T follicular helper cell (primary cell): ENCODE data around the gene RDM1.
A peak's percentile ranks its signal among the peaks of the same experiment; 100 is the strongest.
"Not testable (repeated sequence)": the region's sequence is repeated elsewhere in the genome, so short reads cannot be mapped to it uniquely, and the experiment has no call there.

Source experiments
- DNase-seq: peaks from one replicate; pipeline ENCODE4 v3.0.0-alpha.2; 2020; ENCODE audit warnings: low read depth
- total RNA-seq, 2 experiments: gene quantifications; one replicate each; lab custom pipeline; 2026; lab: John Stamatoyannopoulos, UW

Gene RDM1, protein sequence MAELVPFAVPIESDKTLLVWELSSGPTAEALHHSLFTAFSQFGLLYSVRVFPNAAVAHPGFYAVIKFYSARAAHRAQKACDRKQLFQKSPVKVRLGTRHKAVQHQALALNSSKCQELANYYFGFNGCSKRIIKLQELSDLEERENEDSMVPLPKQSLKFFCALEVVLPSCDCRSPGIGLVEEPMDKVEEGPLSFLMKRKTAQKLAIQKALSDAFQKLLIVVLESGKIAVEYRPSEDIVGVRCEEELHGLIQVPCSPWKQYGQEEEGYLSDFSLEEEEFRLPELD
- total RNA-seq = 0 to 0.18 reads per million in 2 experiments

DNA sequence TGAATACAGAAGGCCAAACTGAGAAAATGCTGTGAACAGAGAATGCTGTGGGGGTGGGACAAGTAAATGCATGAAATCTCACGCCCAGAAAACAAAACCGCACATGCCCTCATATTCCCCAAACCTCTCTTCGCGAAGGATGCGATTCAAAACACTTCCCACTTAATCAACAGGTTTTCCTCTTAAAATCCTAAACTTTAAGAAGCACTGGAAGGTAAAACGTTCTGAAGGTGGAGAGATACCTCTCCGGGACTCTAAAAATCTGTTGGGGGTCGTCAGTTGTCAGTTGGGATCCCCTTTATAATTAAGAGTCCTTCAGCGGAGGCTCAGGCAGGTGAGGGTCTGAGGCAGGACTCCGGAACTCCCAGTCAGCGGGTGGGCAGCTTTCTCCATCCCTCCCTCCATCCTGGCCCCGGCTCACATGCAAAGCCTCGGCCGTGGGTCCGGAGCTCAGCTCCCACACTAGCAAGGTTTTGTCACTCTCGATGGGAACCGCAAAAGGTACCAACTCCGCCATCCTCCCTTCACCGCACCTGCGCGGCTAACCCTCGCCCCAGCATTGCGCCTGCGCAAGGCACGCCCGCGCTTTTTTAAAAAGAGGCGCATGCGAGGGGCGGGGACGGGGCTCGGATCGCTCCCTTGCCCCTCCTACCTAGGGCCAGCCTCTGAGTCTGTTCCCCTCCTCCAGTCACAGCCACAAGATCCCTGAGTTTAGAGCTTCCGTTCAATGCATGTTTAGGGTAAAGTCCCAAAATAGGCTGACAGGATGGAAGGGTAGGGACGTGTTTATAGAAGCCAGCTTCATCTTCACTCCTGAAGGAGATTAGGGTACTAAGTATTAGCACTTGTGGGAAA lies at the start of gene RDM1:
Gene RDM1 (minus strand): TSS at position 563 of the 855 bp plus-strand sequence. CDS start 46 bp downstream, at position 517.
- peak; percentile 47 for DNase-seq

- no peak for DNase-seq
Measured at GRCh38 chr17:35978346-35978745, 47.8 kb upstream of the RDM1 start.

DNA sequence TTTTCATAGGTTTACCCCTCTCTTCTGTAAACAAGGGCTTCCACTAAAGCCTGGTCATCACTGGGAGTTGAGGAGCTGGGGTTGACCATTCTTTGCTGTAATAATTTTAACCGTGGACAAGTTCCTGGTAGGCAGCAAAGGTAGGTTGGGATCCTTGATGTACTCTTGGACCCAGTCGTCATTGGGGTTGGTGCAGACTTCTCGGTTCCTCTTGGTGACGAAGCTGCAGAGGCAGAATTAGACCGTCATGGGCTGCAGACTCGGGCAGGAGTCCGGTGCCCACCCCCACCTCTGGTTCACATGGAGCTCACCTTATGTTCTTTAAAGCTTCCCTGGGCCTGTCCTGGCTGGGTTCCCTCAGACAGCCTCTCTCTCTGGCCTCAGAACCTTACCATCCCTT lies 46.9 kb upstream of the RDM1 start:
- DNase-seq = no peak

DNA sequence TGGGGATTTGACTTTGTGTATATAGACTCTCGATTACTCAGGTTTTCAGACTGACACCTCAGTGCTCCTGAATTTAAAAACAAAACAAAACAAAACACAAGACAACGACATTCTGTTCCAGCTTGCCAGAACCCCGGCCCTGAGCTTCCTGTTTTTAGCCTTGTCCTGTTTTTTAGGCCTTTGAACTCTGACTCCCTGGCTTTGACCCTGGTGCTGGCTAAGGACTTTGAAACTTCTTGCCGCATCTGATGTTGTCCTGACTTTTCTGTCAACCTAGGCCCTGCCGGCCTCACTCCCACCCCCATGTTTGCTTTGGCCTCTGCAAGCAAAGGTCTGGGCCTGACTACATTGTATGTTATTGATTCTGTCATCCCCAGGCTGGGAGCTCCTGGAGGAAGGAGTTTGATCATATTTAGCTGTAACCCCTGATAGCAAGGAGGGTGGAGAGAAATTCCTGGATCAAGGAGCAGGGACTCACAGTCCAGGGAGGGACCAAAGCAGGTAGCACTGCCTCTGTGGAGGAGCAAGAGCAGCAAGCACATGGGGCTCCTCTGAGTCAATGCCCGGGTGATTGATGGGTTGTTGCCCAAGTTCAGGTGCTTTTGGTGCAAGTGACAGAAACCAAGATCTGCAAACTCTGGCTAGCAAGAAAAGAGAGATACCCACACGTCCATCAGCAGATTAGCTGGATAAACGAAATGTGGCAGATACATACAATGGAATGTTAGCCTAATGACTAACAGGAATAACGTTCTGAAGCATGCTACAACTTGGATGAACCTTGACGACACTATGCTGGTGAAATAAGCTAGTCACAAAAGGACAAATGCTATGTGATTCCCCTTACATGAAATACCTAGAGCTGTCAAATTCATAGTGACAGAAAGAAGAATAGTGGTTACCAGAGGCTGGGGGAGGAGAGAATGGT lies 43.0 kb upstream of the RDM1 start:
- DNase-seq = no peak

- no peak for DNase-seq
Measured at GRCh38 chr17:35972945-35973332, 42.4 kb upstream of the RDM1 start.

GRCh38 chr17:35972535-35972934 lies 42.0 kb upstream of the RDM1 start:
- no peak for DNase-seq

DNA sequence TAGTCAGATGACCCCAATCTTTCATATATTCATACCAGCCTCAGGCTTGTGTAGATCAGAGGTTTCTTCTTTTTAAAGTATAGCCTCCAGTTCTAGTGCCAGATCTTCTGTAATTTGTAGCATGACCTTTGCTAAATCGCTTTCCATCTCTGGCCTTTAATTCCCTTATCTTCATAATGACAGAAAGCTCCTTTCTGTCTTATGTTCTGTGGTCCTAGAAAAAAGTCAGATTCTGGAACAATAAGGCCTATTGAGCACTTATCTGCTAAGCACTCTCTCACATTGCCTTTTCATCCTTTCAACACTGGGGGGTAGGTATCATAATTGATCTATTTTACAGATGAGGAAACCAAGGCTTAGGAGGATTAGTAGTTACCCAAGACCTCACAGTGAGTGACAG lies 41.5 kb upstream of the RDM1 start:
- DNase-seq = no peak

GRCh38 chr17:35969558-35970380 lies 39.2 kb upstream of the RDM1 start:
- DNase-seq = peak; percentile 43

DNA sequence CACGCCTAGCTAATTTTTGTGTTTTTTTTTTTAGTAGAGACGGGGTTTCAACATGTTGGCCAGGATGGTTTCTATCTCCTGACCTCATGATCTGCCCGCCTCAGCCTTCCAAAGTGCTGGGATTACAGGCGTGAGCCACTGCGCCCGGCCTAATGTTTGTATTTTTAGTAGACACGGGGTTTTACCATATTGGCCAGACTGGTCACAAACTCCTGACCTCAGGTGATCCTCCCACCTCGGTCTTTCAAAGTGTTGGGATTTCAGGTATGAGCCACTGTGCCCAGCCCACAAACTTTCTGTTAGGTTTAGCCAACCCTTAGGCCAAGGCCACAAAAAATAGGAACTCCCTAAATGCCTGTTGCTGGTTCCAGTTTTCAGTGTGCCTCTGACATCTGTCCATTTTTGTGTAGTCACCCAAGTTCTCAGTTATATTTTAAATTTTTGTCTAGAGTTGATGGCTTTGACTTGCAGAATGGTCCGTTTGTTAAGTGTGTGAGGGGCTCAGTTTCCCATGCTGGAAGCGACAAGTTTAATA lies 38.0 kb upstream of the RDM1 start:
- no peak for DNase-seq

GRCh38 chr17:35965272-35965671 lies 34.7 kb upstream of the RDM1 start:
- DNase-seq = no peak

DNA sequence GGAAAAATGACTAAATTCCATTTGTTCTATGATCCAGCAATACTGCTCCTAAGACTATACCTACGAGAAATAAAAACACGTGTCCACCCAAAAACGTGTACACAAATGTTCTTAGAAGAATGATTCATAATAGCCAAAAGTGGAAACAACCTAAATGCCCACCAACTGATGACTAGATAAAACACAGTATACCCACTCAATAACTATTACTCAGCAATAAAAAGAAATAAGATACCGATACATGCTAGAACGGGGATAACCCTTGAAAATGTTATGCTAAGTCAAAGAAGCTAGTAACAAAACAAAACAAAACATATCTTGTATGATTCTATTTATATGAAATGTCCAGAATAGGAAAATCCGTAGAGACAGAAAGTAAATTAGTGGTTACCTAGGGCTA lies 33.1 kb upstream of the RDM1 start:
- no peak for DNase-seq

- DNase-seq = no peak
Measured at GRCh38 chr17:35953720-35954119, 23.1 kb upstream of the RDM1 start.

DNA sequence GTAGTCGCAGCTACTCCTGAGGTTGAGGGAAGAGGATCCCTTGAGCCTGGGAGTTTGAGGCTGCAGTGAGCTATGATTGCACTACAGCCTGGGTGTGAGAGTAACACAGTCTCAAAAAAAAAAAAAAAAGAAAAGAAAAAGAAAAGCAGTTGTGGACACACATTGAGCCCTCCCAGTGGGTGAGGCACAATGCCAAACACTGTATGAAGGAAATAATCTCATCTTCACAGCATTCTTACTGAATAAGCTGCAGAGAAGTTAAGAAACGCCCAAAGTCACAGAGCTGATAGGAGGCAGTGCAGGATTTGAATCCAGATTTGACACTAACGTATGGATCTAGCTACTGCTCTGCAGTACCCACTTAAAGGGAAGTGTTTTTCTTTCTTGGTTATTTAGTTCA lies 18.8 kb upstream of the RDM1 start:
- no peak for DNase-seq

DNA sequence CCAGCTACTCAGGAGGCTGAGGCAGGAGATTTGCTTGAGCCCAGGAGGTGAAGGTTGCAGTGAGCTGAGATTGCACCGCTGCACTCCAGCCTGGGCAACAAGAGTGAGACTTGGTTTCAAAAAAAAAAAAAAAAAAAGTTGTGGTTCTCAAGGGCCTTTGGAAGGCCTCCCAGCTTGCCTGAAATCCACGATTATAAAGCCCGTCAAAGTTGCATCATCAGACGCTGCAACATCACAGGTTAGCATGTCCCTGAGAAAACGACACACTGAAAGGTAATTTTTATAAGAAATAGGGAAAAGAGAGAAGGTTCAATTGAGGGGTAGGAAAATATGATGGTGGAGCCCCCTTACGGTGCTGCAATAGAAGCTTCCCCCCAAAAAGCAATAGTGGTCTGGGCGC lies 17.5 kb upstream of the RDM1 start:
- no peak for DNase-seq

GRCh38 chr17:35947156-35947585 lies 16.6 kb upstream of the RDM1 start:
- DNase-seq = peak; percentile 6

DNA sequence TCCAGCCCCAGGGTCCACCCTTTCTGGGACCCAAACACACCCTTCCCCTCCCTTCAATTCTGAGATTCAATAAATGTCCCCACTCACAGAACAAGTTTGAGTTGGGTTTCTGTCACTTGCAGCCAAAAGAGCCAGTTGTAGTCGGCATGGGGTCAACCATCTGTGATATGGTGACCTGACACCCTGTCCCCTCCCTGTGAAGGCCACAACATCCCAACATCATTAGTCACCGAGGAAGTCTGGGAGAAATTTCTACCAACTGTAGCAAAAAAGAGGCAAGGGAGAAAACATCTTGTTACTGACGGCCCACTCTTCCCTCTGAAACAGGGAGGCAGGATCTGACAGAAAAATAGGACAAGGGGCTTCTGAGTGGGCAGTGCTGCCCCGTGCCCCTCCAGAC lies 13.6 kb upstream of the RDM1 start:
- DNase-seq = no peak

- no peak for DNase-seq
Measured at GRCh38 chr17:35943537-35943936, 13.0 kb upstream of the RDM1 start, which contains the start of gene LYZL6. Gene LYZL6, minus strand, starts transcription at chr17:35943713. Its CDS starts 4,357 bp downstream, at chr17:35939356.

GRCh38 chr17:35942588-35943186 lies 12.1 kb upstream of the RDM1 start:
- DNase-seq = no peak

DNA sequence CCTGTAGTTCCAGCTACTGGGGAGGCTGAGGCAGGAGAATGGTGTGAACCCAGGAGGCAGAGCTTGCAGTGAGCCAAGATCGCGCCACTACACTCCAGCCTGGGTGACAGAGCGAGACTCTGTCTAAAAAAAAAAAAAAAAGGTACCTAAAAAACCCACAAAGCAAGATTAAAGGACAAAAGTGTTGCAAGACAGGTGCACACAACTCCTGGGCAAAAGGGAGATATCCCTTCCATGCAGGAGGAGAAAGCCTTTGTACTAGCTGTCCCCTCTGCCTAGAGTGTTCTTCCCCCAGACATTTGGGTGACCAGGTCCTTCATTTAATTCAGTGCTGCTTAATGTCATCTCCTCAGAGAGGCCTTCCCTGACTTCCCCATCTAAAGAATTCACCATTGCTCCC lies 7.9 kb upstream of the RDM1 start:
- DNase-seq = not testable (repeated sequence)

- no peak for DNase-seq
Measured at GRCh38 chr17:35936063-35936462, 5.5 kb upstream of the RDM1 start.
